ENCODE measurements around the gene COLEC12.

The COLEC12 gene

GRCh38 chr18:396556-396955 is 103.9 kb downstream of the COLEC12 start:
- H3K27me3 Mint-ChIP-seq (ENCODE audit: low read depth), result peaks cover 4% of the 10 kb centered on the region

GRCh38 chr18:396251-396555 is 104.3 kb downstream of the COLEC12 start:
- Mint-ChIP-seq H3K9me3 (no peaks in the 10 kb centered on the region), H3K27ac (peak overlapping the region; percentile 14 to 68 (median 44)), H3K27me3 (ENCODE audit: low read depth) (peaks cover 4% of the 10 kb centered on the region), H3K36me3 (ENCODE audit: low read depth) (no peaks in the 10 kb centered on the region), H3K4me1 (peaks cover 71% of the 10 kb centered on the region), H3K4me3 (no peak overlapping the region)
- TF ChIP-seq CTCF (IDR thresholded peaks at IDR 0.05; ENCODE audit: unreplicated experiment in 3 of 3), result no peak

More at GRCh38 chr18:396556-396955, 103.9 kb downstream of the COLEC12 start:
- Mint-ChIP-seq H3K27ac (peak overlapping the region; percentile 14 to 68 (median 44)), H3K4me3 (no peak overlapping the region), H3K4me1 (peaks cover 73% of the 10 kb centered on the region), H3K9me3 (peaks cover under 1% of the 10 kb centered on the region), H3K36me3 (ENCODE audit: low read depth) (no peaks in the 10 kb centered on the region)
- no peak for TF ChIP-seq CTCF (IDR thresholded peaks at IDR 0.05; ENCODE audit: unreplicated experiment in 3 of 3)

GRCh38 chr18:395456-396250 is 104.8 kb downstream of the COLEC12 start:
- Mint-ChIP-seq H3K36me3 (ENCODE audit: low read depth) (no peaks in the 10 kb centered on the region), H3K9me3 (no peaks in the 10 kb centered on the region), H3K27me3 (ENCODE audit: low read depth) (peaks cover 4% of the 10 kb centered on the region), H3K4me3 (no peak overlapping the region), H3K27ac (peak overlapping the region; percentile 44 to 68 (median 46)), H3K4me1 (peaks cover 69% of the 10 kb centered on the region)
- no peak for TF ChIP-seq CTCF (IDR thresholded peaks at IDR 0.05; ENCODE audit: unreplicated experiment in 3 of 3)

- no peak for TF ChIP-seq CTCF (IDR thresholded peaks at IDR 0.05; ENCODE audit: unreplicated experiment in 3 of 3)
- no peaks in the 10 kb centered on the region for H3K36me3 Mint-ChIP-seq (ENCODE audit: low read depth)
- H3K4me1 Mint-ChIP-seq, result peaks cover 65% of the 10 kb centered on the region
- no peak overlapping the region for H3K4me3 Mint-ChIP-seq
- peaks cover 4% of the 10 kb centered on the region for H3K27me3 Mint-ChIP-seq (ENCODE audit: low read depth)
- peak overlapping the region; percentile 44 to 68 (median 46) for H3K27ac Mint-ChIP-seq
- no peaks in the 10 kb centered on the region for H3K9me3 Mint-ChIP-seq
These were observed 105.5 kb downstream of the COLEC12 start for GRCh38 chr18:394987-395362.

GRCh38 chr18:394262-394986 is 106.1 kb downstream of the COLEC12 start:
- Mint-ChIP-seq H3K9me3 (no peaks in the 10 kb centered on the region), H3K27ac (peak overlapping the region; percentile 44 to 68 (median 46)), H3K36me3 (ENCODE audit: low read depth) (no peaks in the 10 kb centered on the region), H3K4me1 (peaks cover 59% of the 10 kb centered on the region), H3K4me3 (no peak overlapping the region), H3K27me3 (ENCODE audit: low read depth) (peaks cover 2% of the 10 kb centered on the region)
- TF ChIP-seq CTCF (IDR thresholded peaks at IDR 0.05; ENCODE audit: unreplicated experiment in 3 of 3), result no peak

Measured in nephron (organoid).